Measurements from ENCODE around the gene ADAMTSL1.

Gene ADAMTSL1

DNA sequence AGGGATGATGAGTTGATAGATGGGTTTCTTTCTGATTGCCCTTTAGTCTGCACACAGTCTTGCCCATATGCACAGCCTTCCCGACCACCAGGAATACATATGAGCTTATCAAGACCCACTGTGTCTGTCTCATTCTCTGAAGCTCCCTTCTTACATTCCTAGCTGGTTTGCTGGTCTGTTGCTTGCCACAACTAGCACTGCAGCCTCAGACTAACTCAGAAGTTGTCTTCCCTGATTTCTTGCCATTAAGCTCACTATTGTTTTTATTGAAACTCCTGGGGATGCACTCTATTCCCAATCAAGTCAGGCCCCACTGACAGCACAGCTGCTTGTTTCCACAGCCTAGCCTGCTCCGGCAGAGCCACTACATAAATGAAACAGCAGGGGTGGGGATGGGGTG, 461.6 kb downstream of the ADAMTSL1 start:
- H3K4me3 ChIP-seq (ENCODE audit: low read depth, low read length): no peak overlapping the region
- no peaks in the 10 kb centered on the region for H3K9me3 ChIP-seq (ENCODE audit: control insufficient read depth, insufficient read depth, low read depth, low read length)
- H3K36me3 ChIP-seq (ENCODE audit: control insufficient read depth in 2 of 2, insufficient read depth in 1 of 2, low read length in 2 of 2): no peaks in the 10 kb centered on the region
- no peak overlapping the region for H3K27ac ChIP-seq (ENCODE audit: extremely low read depth, low read depth, low read length)
- TF ChIP-seq EGR2 (tag by site-specific recombination; IDR thresholded peaks at IDR 0.05; ENCODE audit: low read depth) (no peak), ZIC2 (tag by site-specific recombination; IDR thresholded peaks at IDR 0.05) (0 out of 2 replicates have a peak, but pooled peaks have one; percentile 16), ZNF37A (tag by site-specific recombination; IDR thresholded peaks at IDR 0.05) (no peak)
- TF ChIP-seq, protein P1, sequence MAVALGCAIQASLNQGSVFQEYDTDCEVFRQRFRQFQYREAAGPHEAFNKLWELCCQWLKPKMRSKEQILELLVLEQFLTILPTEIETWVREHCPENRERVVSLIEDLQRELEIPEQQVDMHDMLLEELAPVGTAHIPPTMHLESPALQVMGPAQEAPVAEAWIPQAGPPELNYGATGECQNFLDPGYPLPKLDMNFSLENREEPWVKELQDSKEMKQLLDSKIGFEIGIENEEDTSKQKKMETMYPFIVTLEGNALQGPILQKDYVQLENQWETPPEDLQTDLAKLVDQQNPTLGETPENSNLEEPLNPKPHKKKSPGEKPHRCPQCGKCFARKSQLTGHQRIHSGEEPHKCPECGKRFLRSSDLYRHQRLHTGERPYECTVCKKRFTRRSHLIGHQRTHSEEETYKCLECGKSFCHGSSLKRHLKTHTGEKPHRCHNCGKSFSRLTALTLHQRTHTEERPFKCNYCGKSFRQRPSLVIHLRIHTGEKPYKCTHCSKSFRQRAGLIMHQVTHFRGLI (tag by site-specific recombination; IDR thresholded peaks at IDR 0.05): no peak
- H3K4me1 ChIP-seq (ENCODE audit: control insufficient read depth, insufficient read depth, low read length): no peaks in the 10 kb centered on the region
- ChIA-PET POLR2A (no interaction called here), CTCF (interaction anchor here (0.7 kb wide), 1 partner anchor 14 kb away, joined by 3 read pairs; no protein-coding TSS in a partner anchor)

GRCh38 chr9:18936094-18936871, 462.3 kb downstream of the ADAMTSL1 start:
- H3K9me3 ChIP-seq (ENCODE audit: control insufficient read depth, insufficient read depth, low read depth, low read length): no peaks in the 10 kb centered on the region
- H3K4me3 ChIP-seq (ENCODE audit: low read depth, low read length): no peak overlapping the region
- CTCF ChIA-PET: interaction anchor here (0.7 kb wide), 1 partner anchor 15 kb away, joined by 3 read pairs; no protein-coding TSS in a partner anchor
- POLR2A ChIA-PET: no interaction called here
- no peak overlapping the region for H3K27ac ChIP-seq (ENCODE audit: extremely low read depth, low read depth, low read length)
- TF ChIP-seq ZNF549 (tag by site-specific recombination; IDR thresholded peaks at IDR 0.05) (no peak), MYNN (tag by site-specific recombination; IDR thresholded peaks at IDR 0.05; ENCODE audit: borderline replicate concordance) (no peak), ZNF223 (tag by site-specific recombination; IDR thresholded peaks at IDR 0.05) (no peak), GLI2 (tag by site-specific recombination; IDR thresholded peaks at IDR 0.05; ENCODE audit: borderline replicate concordance, low read depth) (no peak), SALL2 (tag by site-specific recombination; IDR thresholded peaks at IDR 0.05; ENCODE audit: borderline replicate concordance) (no peak), ZNF654 (tag by site-specific recombination; IDR thresholded peaks at IDR 0.05; ENCODE audit: low read depth) (no peak), ZNF121 (tag by site-specific recombination; IDR thresholded peaks at IDR 0.05) (no peak)
- TF ChIP-seq, protein P2, sequence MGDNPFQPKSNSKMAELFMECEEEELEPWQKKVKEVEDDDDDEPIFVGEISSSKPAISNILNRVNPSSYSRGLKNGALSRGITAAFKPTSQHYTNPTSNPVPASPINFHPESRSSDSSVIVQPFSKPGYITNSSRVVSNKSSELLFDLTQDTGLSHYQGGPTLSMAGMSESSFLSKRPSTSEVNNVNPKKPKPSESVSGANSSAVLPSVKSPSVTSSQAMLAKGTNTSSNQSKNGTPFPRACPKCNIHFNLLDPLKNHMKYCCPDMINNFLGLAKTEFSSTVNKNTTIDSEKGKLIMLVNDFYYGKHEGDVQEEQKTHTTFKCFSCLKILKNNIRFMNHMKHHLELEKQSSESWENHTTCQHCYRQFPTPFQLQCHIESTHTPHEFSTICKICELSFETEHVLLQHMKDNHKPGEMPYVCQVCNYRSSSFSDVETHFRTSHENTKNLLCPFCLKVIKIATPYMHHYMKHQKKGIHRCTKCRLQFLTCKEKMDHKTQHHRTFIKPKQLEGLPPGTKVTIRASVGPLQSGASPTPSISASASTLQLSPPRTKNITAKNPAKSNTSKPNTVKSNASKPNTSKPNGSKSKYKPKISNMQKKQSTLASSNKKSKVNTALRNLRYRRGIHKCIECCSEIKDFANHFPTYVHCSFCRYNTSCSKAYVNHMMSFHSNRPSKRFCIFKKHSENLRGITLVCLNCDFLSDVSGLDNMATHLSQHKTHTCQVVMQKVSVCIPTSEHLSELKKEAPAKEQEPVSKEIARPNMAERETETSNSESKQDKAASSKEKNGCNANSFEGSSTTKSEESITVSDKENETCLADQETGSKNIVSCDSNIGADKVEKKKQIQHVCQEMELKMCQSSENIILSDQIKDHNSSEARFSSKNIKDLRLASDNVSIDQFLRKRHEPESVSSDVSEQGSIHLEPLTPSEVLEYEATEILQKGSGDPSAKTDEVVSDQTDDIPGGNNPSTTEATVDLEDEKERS (tag by site-specific recombination; IDR thresholded peaks at IDR 0.05): no peak
- TF ChIP-seq, protein P3, sequence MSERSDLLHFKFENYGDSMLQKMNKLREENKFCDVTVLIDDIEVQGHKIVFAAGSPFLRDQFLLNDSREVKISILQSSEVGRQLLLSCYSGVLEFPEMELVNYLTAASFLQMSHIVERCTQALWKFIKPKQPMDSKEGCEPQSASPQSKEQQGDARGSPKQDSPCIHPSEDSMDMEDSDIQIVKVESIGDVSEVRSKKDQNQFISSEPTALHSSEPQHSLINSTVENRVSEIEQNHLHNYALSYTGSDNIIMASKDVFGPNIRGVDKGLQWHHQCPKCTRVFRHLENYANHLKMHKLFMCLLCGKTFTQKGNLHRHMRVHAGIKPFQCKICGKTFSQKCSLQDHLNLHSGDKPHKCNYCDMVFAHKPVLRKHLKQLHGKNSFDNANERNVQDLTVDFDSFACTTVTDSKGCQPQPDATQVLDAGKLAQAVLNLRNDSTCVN (tag by site-specific recombination; optimal IDR thresholded peaks at IDR 0.05): no peak
- no peaks in the 10 kb centered on the region for H3K36me3 ChIP-seq (ENCODE audit: control insufficient read depth in 2 of 2, insufficient read depth in 1 of 2, low read length in 2 of 2)
- no peaks in the 10 kb centered on the region for H3K4me1 ChIP-seq (ENCODE audit: control insufficient read depth, insufficient read depth, low read length)

- H3K4me1 ChIP-seq (ENCODE audit: control insufficient read depth, insufficient read depth, low read length): no peaks in the 10 kb centered on the region; the same call in 1 of the 2 replicates
- POLR2A ChIA-PET: no interaction called here
- no peak overlapping the region for H3K4me3 ChIP-seq (ENCODE audit: low read depth, low read length)
- no peak overlapping the region for H3K27ac ChIP-seq (ENCODE audit: extremely low read depth, low read depth, low read length)
- CTCF ChIA-PET: interaction anchor here (0.6 kb wide), 1 partner anchor 16 kb away, joined by 3 read pairs; no protein-coding TSS in a partner anchor
- TF ChIP-seq, protein P4, sequence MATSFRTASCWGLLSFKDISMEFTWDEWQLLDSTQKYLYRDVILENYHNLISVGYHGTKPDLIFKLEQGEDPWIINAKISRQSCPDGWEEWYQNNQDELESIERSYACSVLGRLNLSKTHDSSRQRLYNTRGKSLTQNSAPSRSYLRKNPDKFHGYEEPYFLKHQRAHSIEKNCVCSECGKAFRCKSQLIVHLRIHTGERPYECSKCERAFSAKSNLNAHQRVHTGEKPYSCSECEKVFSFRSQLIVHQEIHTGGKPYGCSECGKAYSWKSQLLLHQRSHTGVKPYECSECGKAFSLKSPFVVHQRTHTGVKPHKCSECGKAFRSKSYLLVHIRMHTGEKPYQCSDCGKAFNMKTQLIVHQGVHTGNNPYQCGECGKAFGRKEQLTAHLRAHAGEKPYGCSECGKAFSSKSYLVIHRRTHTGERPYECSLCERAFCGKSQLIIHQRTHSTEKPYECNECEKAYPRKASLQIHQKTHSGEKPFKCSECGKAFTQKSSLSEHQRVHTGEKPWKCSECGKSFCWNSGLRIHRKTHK (tag by site-specific recombination; IDR thresholded peaks at IDR 0.05): no peak
- TF ChIP-seq OSR2 (tag by site-specific recombination; IDR thresholded peaks at IDR 0.05) (no peak), ZNF530 (tag by site-specific recombination; IDR thresholded peaks at IDR 0.05; ENCODE audit: low read depth) (no peak)
- no peaks in the 10 kb centered on the region for H3K36me3 ChIP-seq (ENCODE audit: control insufficient read depth in 2 of 2, insufficient read depth in 1 of 2, low read length in 2 of 2)
- H3K9me3 ChIP-seq (ENCODE audit: control insufficient read depth, insufficient read depth, low read depth, low read length): no peaks in the 10 kb centered on the region
Measured at GRCh38 chr9:18939943-18940342, 466.0 kb downstream of the ADAMTSL1 start.
